Adrenal gland (tissue), 12 donors: ENCODE data around the gene KIF26B. TPM values are rescaled to one million over a fixed set of nuclear protein-coding genes. Genes with fewer than 3 reads are reported as not detected.

Experiments
- DNase-seq, 7 donors: peaks; one replicate each; pipeline ENCODE4 v3.0.0-alpha.2; 2019 to 2020
- H3K27ac ChIP-seq, 5 donors: fragments of 200-600 bp; sonication (generic) in 4 of 5; 1 replicate in 3 of 5; 2 replicates in 2 of 5; pipeline versions ENCODE4 v1.5.1 to v1.8.0; 2016 to 2020; ENCODE audit warnings: mild to moderate bottlenecking in 1 of 5
- H3K27me3 ChIP-seq: fragments of 200-600 bp; 2 replicates; pipeline ENCODE4 v1.8.0; 2021
- H3K36me3 ChIP-seq, 2 donors: fragments of 200-600 bp; replicated peaks in 1 of 2; 1 replicate in 1 of 2; 2 replicates in 1 of 2; pipeline versions ENCODE4 v1.5.1 to v1.8.0; 2018 to 2022
- H3K4me1 ChIP-seq, 2 donors: fragments of 200-600 bp; replicated peaks in 1 of 2; 1 replicate in 1 of 2; 2 replicates in 1 of 2; pipeline versions ENCODE4 v1.5.1 to v1.8.0; 2018 to 2021
- H3K4me3 ChIP-seq, 4 donors: fragments of 200-600 bp; sonication (generic) in 3 of 4; one replicate each; pipeline ENCODE4 v1.5.1; 2016 to 2018
- H3K9me3 ChIP-seq, 3 donors: fragments of 200-600 bp; sonication (generic) in 1 of 3; replicated peaks in 1 of 3; 1 replicate in 2 of 3; 2 replicates in 1 of 3; pipeline versions ENCODE4 v1.5.1 to v1.8.0; 2016 to 2021
- POLR2A ChIP-seq, 2 donors: fragments of 450-650 bp; IDR thresholded peaks; one replicate each; pipeline ENCODE4 v1.6.1; 2017; ENCODE audit warnings: antibody characterized with exemption in 2 of 2, mild to moderate bottlenecking in 2 of 2, moderate library complexity in 1 of 2
- WGBS, 4 donors: extraction: QIAGEN DNeasy Blood & Tissue Kit in 2 of 4; methylation state at CpG; one replicate each; pipeline versions ENCODE4 v1.1.5 to v1.1.7; 2013 to 2017; 5-methylcytosine and 5-hydroxymethylcytosine counted together
- intact Hi-C, 2 donors: fragments of 100-400 bp; cut with DNase I; formaldehyde crosslinking; loops; one replicate each; pipeline versions ENCODE4 v1.14.1 to v1.15.0; 2022 to 2023
- polyA plus RNA-seq, 3 donors: library from polyadenylated mRNA; stranded (reverse); fragments of 200-250 nt in 2 of 3; fragments of 350-450 nt in 1 of 3; fragmentation: Illumina TruSeq in 1 of 3; extraction: RNeasy Lipid Tissue Mini Kit (QIAGEN cat#74804) in 1 of 3; gene quantifications; one replicate each; pipeline ENCODE4 v1.2.3, GENCODE V29; 2013 to 2014
- total RNA-seq, 9 donors: library from RNA; depleted of rRNA in 4 of 9; stranded (reverse); fragments of >200 nt in 4 of 9; fragments of 120-200 nt in 1 of 9; fragmentation: NEBNext Ultra II Directional in 1 of 9; extraction: Animal tissue kit (Norgen Biotek cat#: 25700) in 1 of 9; gene quantifications; one replicate each; pipeline versions ENCODE4 v1.1.0 to v1.2.4, GENCODE V29; 2013 to 2023
- TF ChIP-seq, protein P1 (sequence below), 6 experiments: fragments of 450-650 bp in 4 of 6; fragments of 200-600 bp in 2 of 6; sonication (generic) in 1 of 6; IDR thresholded peaks; 1 replicate in 5 of 6; 2 replicates in 1 of 6; pipeline versions ENCODE4 v1.5.1 to v1.8.0; 2016 to 2021; ENCODE audit warnings: antibody characterized with exemption in 6 of 6, mild to moderate bottlenecking in 2 of 6, moderate library complexity in 1 of 6
- donor health status: healthy with polysubstance abuse.
- donor health status: Bipolar disorder and iron deficiency.
- donor health status: DM: yes; HTN: yes; CAD: no.
- donor health status: DM: no; HTN: no; CAD: no.
- donor health status: DM: no; HTN: no; CAD: no.
- donor health status: DM: yes; HTN: yes; CAD: no.

The KIF26B gene
- total and polyA plus RNA-seq, 12 donors, result 0.20 to 4.6 (median 2.6) TPM

DNA sequence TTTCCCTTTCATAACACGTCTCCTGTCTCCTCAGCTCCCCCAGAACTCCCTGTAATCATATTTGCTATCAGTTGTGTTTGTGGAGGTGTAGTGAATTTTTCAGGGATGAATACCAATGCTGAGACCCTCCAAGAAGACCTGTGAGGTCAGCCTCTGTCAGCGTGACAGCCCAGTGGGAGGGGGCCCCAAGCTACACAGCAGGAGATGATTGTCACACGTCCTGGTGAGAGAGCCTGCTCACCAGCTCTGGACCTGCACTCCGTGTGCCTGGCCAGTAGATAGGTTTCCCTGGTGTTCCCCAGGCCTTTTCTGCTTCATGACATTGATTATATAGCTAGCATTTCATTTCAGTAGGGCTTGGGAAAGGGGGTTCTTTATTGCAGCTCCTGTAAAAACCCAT is 421.5 kb downstream of the KIF26B start:
- DNase-seq, result peak in 1 of 7 donors; percentile 10
- Histone ChIP-seq H3K4me3 (no peak overlapping the region), H3K27me3 (no peaks in the 10 kb centered on the region), H3K27ac (no peak overlapping the region), H3K36me3 (no peaks in the 10 kb centered on the region), H3K4me1 (no peaks in the 10 kb centered on the region), H3K9me3 (no peaks in the 10 kb centered on the region)
- no peak for TF ChIP-seq POLR2A (IDR thresholded peaks at IDR 0.05)
- TF ChIP-seq, protein P1, sequence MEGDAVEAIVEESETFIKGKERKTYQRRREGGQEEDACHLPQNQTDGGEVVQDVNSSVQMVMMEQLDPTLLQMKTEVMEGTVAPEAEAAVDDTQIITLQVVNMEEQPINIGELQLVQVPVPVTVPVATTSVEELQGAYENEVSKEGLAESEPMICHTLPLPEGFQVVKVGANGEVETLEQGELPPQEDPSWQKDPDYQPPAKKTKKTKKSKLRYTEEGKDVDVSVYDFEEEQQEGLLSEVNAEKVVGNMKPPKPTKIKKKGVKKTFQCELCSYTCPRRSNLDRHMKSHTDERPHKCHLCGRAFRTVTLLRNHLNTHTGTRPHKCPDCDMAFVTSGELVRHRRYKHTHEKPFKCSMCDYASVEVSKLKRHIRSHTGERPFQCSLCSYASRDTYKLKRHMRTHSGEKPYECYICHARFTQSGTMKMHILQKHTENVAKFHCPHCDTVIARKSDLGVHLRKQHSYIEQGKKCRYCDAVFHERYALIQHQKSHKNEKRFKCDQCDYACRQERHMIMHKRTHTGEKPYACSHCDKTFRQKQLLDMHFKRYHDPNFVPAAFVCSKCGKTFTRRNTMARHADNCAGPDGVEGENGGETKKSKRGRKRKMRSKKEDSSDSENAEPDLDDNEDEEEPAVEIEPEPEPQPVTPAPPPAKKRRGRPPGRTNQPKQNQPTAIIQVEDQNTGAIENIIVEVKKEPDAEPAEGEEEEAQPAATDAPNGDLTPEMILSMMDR (IDR thresholded peaks at IDR 0.05), result no peak
- intact Hi-C loops, result no loop called here
- WGBS, 4 donors, result 80 to 88% (median 84%) methylated on average over 3 to 4 of the region's 4 CpGs

DNA sequence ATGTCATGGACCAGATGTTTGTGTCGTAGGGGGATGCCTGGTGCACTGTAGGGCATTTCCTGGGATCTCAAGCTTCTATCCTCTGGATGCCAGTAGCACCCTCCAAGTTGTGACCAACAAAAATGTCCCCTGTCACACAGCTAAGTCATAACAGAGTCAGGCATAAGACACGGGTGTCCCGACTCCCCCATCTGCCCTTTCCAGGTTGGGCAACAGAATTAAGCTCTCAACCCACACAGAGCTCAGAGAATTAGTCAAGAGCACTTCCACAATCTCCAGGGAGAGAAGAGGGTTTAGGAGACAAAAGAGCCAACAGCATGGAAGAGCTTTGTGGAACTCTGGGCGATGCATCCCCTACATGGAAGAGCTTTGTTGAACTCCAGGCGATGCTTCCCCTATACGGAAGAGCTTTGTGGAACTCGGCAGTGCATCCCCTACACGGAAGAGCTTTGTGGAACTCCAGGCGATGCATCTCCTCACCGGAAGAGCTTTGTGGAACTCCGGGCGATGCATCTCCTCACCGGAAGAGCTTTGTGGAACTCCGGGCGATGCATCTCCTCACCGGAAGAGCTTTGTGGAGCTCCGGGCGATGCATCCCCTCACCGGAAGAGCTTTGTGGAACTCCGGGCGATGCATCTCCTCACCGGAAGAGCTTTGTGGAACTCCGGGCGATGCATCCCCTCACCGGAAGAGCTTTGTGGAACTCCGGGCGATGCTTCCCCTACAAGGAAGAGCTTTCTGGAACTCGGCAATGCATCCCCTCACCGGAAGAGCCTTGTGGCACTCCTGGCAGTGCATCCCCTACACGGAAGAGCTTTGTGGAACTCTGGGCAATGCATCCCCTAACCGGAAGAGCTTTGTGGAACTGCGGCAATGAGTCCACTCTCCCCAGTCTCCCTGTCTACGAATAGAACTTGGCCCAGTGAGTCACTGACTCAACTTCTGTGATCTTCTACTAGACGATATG is 422.7 kb downstream of the KIF26B start:
- 88 to 94% (median 93%) methylated on average over 23 to 34 of the region's 34 CpGs for WGBS, 4 donors
- Histone ChIP-seq H3K4me3 (no peak overlapping the region), H3K27me3 (no peaks in the 10 kb centered on the region), H3K27ac (no peak overlapping the region), H3K36me3 (no peaks in the 10 kb centered on the region), H3K4me1 (no peaks in the 10 kb centered on the region), H3K9me3 (no peaks in the 10 kb centered on the region)
- peak in 1 of 7 donors; percentile 9 for DNase-seq
- intact Hi-C loops, result no loop called here
- TF ChIP-seq POLR2A (IDR thresholded peaks at IDR 0.05), result no peak
- TF ChIP-seq, protein P1 (IDR thresholded peaks at IDR 0.05), result no peak

DNA sequence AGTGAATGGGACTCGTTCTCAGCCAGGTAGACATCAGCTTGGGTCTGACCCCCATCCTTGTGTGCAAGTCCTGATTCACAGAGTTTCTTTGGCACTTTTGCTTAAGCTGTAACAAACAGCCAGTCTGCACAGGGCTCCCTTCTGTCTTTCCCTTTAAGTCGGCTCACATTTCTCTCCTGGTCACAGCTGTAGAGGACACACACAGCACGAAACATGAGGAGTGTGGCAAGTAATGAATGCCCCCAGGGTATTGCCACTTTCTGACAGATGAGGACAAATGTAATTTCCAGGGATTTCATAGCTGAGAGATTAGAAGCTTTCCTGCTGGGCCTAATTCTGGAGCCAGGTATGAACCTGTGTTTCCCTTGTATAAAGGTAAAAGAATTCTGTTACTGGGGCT is 423.5 kb downstream of the KIF26B start:
- H3K27me3 ChIP-seq, result no peaks in the 10 kb centered on the region
- intact Hi-C loops, result no loop called here
- TF ChIP-seq POLR2A (IDR thresholded peaks at IDR 0.05), result no peak
- TF ChIP-seq, protein P1 (IDR thresholded peaks at IDR 0.05), result no peak
- no peak overlapping the region for H3K27ac ChIP-seq
- H3K4me3 ChIP-seq, result no peak overlapping the region
- peak in 1 of 7 donors; percentile 20 for DNase-seq
- whole genome bisulfite sequencing, 4 donors, result 58 to 85% (median 77%) methylated on average over 3 of the region's 3 CpGs
- H3K9me3 ChIP-seq, result no peaks in the 10 kb centered on the region
- no peaks in the 10 kb centered on the region for H3K4me1 ChIP-seq
- H3K36me3 ChIP-seq, result no peaks in the 10 kb centered on the region

DNA sequence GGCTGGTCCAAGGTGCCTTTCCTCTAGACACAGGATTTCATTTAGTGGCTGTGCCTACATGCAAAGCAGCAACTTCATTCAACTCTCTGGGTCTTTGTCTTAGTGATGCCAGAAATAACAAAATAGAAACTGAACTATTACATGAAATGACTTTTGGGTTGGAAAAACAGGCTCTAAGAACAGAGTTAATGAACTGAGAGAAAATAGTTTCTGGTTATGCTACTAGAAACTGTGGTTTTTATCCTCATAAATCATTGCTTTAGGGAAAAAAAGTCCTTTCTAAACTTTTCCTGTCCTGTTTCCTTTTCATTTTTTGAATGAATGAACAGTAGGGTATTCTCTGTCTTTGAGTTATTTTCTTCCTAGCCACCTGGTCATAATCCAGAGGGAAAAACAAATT is 424.0 kb downstream of the KIF26B start:
- no peaks in the 10 kb centered on the region for H3K9me3 ChIP-seq
- intact Hi-C loops, result no loop called here
- H3K27me3 ChIP-seq, result no peaks in the 10 kb centered on the region
- no peak overlapping the region for H3K27ac ChIP-seq
- DNase-seq, result no peak
- H3K36me3 ChIP-seq, result no peaks in the 10 kb centered on the region
- H3K4me1 ChIP-seq, result no peaks in the 10 kb centered on the region
- no peak for TF ChIP-seq POLR2A (IDR thresholded peaks at IDR 0.05)
- TF ChIP-seq, protein P1 (IDR thresholded peaks at IDR 0.05), result no peak
- H3K4me3 ChIP-seq, result no peak overlapping the region
